Left forelimb (tissue), 1 donor: ENCODE data around the gene FJX1.
A peak's percentile ranks its signal among the peaks of the same experiment; 100 is the strongest.

ENCODE experiments used
- DNase-seq: peaks from one replicate; pipeline ENCODE4 v3.0.0-alpha.2; 2018; ENCODE audit warnings: low spot score

FJX1 gene

DNA sequence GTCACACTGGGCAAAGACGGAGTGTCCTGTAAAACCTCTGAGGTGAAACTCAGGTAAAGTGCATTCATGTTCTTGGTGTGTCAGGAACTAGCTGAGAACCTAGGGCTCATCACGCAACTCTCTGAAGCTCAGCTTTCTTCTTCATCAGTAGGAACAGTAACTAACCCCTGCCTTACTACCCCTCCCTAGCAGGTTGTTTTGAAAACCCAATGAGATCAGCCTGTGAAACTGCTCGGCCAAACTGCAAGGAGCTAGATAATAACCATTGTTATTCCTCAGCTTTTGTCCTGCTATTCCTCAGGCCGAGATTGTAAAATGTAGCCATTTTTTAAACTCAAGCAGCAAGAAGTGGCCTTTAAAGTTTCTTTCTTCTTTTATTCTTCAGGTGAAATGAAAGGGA, 9.8 kb upstream of the FJX1 start:
- no peak for DNase-seq

GRCh38 chr11:35609656-35610055, 8.6 kb upstream of the FJX1 start:
- DNase-seq, result no peak

DNA sequence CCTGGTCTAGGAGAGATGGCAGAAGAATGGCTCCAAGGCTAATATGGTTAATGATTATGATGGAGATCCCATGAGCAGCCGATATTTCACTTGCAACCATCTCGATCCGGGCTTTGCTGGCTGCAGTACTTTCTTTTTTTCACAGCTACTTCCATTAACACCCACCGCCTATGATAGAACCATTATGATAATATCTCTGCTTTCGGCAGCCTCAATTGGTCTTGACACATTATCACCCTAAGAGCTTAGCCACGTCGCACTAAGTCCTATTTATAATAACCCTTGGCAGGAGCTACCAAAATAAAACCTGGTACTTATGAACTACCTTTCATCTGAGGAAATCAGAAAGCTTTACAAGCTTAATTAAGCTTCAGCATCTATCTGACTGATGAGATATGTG, 7.6 kb upstream of the FJX1 start:
- no peak for DNase-seq

GRCh38 chr11:35611741-35612140, 6.5 kb upstream of the FJX1 start:
- DNase-seq, result no peak

DNA sequence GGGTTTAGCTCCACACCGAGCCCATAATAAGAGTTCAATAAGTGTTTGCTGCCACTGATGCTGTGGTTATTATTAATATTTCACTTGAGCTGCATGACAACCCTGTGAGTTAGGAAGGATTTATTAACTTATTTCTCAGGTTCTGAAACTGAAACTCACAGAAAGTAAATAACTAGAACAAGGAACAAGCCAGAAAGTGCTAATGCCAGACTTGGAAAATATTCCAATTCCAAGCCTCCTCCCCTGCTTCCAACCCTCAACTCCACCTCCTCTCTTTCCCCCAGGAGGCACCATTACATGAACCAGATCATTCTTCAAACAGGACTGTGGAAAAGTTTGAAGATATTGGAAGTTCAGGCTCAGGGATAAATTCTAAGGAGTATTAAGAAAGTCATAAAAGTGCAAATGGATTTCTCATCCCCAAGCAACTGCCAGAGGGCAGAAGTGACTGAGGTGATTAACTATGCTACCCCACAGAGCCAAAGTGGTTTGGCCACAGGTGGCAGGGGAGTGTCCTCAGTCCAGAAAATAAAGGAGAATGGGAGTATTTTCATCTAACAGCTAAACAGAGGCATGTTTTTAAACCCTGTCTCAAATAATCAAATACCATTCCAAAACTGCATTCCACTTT, 3.2 kb upstream of the FJX1 start:
- DNase-seq, result no peak

GRCh38 chr11:35615921-35616900, 2.0 kb upstream of the FJX1 start:
- no peak for DNase-seq

- DNase-seq, result no peak
These were observed 959 bp upstream of the FJX1 start for GRCh38 chr11:35617316-35617686.

DNA sequence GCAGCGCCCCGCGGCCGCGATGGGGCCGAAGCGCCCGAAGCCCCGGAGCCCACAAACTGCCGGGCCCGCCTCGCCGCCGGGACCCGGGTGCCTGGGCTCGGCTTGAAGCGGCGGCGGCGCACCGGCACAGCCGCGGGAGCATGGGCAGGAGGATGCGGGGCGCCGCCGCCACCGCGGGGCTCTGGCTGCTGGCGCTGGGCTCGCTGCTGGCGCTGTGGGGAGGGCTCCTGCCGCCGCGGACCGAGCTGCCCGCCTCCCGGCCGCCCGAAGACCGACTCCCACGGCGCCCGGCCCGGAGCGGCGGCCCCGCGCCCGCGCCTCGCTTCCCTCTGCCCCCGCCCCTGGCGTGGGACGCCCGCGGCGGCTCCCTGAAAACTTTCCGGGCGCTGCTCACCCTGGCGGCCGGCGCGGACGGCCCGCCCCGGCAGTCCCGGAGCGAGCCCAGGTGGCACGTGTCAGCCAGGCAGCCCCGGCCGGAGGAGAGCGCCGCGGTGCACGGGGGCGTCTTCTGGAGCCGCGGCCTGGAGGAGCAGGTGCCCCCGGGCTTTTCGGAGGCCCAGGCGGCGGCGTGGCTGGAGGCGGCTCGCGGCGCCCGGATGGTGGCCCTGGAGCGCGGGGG, 346 bp downstream of the FJX1 start:
- DNase-seq, result peak; percentile 72

- peak; percentile 75 for DNase-seq
These were observed 1.0 kb downstream of the FJX1 start for GRCh38 chr11:35619116-35619854.

- no peak for DNase-seq
These were observed 1.8 kb downstream of the FJX1 start for GRCh38 chr11:35619855-35620640.

- DNase-seq, result no peak
These were observed 2.5 kb downstream of the FJX1 start for GRCh38 chr11:35620795-35621194.

GRCh38 chr11:35621620-35622019, 3.4 kb downstream of the FJX1 start:
- no peak for DNase-seq

DNA sequence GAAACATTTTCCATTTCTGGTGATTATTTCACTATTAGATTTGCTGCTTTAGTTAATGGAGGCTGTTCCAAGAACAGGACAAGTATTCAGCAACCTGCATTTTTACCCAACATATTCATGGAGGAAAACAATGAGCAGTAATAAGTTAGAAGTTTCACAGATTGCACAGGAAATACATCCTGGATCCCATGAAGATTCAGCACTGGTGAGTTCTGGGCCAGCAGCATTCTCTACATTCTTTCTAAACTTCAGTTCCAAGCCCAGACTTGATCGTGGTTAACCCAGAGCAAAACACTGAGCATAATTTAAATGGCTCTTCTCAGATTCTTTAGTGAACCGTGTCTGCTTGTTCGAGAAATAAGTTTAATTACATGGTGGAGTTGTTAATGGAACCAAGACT, 3.8 kb downstream of the FJX1 start:
- DNase-seq, result no peak

DNA sequence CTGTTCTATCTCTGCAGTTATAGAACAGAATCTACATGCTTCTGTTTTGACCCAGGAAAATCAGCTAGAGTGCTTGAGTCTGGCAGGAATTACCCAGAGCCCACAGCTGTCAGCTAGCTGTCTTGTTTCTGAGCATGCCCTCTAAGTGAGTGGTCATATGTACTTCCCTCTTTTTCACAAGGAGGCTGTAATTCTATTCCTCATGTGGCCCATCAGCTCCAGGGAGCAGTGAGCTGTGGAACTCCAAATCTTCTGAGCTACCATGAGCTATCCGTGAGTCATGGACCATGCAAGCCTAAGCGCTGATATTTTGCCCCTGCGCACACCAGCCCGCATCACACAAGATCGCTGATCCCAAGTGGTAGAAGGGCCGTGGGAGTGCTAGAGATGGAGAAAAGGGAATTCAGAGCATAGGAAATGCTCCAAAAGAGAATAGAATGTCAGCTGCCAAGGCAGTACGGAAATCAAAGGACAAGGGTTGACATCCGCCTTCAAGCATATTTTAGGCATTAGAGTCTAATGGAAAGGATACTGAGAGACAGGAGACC, 5.4 kb downstream of the FJX1 start:
- DNase-seq, result no peak

DNA sequence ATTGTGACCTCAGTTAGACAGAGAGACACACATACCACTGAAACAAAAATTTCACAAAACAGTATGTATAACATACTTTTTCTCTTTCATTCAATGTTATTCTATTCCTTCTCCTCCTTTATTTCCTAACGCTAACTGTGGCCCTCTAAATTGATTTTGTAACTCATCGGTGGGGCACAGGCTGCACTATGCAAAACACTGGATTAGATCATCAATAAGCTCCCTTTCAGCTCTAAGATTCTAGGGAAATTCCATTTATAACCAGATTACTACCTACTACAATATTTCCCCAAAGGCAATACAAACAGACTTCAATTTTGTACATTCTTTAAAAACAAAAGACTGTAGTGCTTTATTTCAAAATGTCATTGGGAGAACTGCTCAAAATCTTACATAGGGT, 6.1 kb downstream of the FJX1 start:
- no peak for DNase-seq

GRCh38 chr11:35624781-35625180, 6.5 kb downstream of the FJX1 start:
- no peak for DNase-seq

DNA sequence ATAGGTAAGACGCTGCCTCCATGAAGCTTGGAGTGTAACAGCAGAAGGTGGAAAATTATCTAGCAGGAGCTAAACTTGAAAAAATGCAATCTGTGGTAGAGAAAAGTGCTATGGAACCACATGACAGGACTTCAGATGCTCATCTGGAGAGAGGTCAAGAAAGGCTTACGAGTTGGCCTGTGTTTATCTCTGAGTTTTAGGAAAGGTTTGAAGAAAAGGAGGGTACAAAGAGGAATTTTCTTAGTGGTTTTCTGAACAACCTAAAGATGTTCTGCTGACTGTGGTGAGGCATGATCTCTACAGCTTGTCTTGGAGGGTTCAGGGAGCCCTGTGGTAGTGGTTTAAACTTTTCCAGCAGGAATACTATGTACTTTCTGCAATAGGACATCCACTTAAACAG, 8.2 kb downstream of the FJX1 start:
- no peak for DNase-seq

GRCh38 chr11:35629511-35629910, 11.3 kb downstream of the FJX1 start:
- DNase-seq, result no peak

DNA sequence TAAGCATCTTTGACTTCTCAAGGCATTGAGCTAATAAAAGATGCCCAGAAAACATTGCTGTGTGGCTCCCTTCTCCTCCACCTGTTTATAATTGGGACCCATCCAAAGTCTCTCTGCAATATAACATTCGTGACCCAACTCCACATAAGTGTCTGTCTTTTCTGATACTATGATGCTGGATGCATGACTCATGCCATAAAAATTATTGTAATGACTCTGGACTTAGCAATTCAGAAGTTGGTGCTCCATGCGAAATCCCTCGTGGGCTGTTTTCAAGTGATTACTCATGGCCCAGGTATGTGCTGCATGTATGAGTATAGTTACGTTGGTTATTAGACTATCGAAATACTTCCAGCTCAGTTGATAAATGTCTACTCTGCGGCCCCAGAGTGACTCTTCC, 11.7 kb downstream of the FJX1 start:
- no peak for DNase-seq

GRCh38 chr11:35631891-35632290, 13.6 kb downstream of the FJX1 start:
- no peak for DNase-seq

GRCh38 chr11:35632301-35632700, 14.0 kb downstream of the FJX1 start:
- no peak for DNase-seq
